ENCODE results near the gene RNF214. TPM values are rescaled to one million over a fixed set of nuclear protein-coding genes. Genes with fewer than 3 reads are reported as not detected.
A peak's percentile ranks its signal among the peaks of the same experiment; 100 is the strongest.

RNF214 gene
- total and polyA plus RNA-seq, 11 donors = 8.0 to 31.9 (median 19.5) TPM

DNA sequence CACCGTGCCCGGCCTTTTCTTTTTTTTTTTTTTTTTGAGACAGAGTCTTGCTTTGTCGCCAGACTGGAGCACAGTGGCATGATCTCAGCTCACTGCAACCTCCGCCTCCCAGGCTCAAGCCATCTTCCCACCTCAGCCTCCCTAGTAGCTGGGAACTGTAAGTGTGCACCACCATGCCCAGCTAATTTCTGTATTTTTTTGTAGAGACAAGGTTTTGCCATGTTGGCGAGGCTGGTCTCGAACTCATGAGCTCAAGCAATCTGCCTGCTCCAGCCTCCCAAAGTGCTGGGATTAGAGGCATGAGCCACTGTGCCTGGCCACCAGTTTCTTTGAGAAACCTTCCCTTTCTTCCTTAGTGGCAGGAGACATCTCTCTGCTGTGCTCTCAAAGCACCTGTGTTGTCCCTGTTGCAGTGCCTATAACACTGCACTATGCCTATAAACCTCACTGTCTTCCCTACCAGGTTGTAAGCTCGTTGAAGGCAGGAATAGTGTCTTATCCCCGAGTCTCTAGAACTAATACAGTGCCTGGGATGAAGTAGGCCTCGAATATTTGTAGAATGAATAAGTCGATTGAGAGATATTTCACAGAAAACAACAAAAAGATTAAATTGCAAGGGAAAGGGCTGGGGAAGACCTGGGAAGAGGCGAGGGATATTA, 19.6 kb upstream of the RNF214 start:
- H3K4me1 ChIP-seq = peaks cover 0 to 17% (median 6%) of the 10 kb centered on the region in 12 donors
- intact Hi-C loops (cut with DNase I) = no loop called here
- no peak for TF ChIP-seq POLR2A (IDR thresholded peaks at IDR 0.05)
- TF ChIP-seq, protein P1, sequence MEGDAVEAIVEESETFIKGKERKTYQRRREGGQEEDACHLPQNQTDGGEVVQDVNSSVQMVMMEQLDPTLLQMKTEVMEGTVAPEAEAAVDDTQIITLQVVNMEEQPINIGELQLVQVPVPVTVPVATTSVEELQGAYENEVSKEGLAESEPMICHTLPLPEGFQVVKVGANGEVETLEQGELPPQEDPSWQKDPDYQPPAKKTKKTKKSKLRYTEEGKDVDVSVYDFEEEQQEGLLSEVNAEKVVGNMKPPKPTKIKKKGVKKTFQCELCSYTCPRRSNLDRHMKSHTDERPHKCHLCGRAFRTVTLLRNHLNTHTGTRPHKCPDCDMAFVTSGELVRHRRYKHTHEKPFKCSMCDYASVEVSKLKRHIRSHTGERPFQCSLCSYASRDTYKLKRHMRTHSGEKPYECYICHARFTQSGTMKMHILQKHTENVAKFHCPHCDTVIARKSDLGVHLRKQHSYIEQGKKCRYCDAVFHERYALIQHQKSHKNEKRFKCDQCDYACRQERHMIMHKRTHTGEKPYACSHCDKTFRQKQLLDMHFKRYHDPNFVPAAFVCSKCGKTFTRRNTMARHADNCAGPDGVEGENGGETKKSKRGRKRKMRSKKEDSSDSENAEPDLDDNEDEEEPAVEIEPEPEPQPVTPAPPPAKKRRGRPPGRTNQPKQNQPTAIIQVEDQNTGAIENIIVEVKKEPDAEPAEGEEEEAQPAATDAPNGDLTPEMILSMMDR (IDR thresholded peaks at IDR 0.05) = no peak
- no peak overlapping the region for H3K4me3 ChIP-seq
- no peaks in the 10 kb centered on the region for H3K27me3 ChIP-seq
- H3K27ac ChIP-seq = peak overlapping the region in 1 of 12 donors; percentile 16
- peaks cover 0 to 83% (median 59%) of the 10 kb centered on the region in 9 donors for H3K36me3 ChIP-seq
- DNase-seq (peak in 2 of 5 donors; percentile 4 to 10), ATAC-seq (no peak)
- WGBS, 4 donors = 93 to 96% (median 94%) methylated on average over 11 of the region's 11 CpGs
- H3K9me3 ChIP-seq = no peaks in the 10 kb centered on the region

DNA sequence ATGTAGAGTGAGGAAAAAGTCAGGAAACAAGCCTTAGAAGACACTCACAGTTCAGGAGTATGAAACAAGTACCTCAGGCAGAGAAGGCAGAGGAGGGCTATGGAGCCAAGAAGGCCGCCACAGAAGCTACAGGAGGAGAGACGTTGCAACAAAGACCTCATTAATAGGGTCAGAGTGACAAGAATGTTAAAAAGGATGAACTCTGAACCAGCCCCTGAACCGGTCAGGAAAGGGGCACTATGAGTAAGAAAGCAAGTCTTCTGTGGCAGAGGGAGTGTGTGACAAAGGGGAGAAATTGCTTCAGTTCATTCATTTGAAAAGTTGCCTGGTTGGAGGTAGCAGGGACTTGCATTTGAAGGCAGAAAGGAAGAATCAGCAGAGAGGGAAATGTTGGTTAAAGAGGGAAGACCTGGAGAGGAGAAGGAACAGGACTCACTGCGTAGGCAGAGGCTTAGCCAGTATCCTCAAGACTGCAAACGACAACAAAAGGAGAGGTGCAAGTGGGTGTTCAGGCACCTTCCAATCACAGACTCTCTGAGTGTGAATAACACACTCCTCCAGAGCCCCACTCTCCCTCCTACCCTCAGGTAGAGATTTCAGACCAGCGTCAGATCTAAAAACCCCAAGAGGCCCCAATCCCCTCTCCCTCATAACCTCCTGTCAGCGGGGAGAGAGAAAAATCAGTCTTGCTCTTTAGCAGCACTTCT, 17.9 kb upstream of the RNF214 start:
- DNase-seq = peak in 1 of 5 donors; percentile 7
- peaks cover 0 to 34% (median 21%) of the 10 kb centered on the region in 12 donors for H3K4me1 ChIP-seq
- H3K36me3 ChIP-seq = peaks cover 0 to 97% (median 75%) of the 10 kb centered on the region in 9 donors
- WGBS, 4 donors = 86 to 92% (median 89%) methylated on average over 7 of the region's 7 CpGs
- H3K9me3 ChIP-seq = no peaks in the 10 kb centered on the region
- TF ChIP-seq POLR2A (IDR thresholded peaks at IDR 0.05) = no peak
- TF ChIP-seq, protein P1 (IDR thresholded peaks at IDR 0.05) = no peak
- peak overlapping the region in 1 of 12 donors; percentile 44 for H3K27ac ChIP-seq
- no peak overlapping the region for H3K4me3 ChIP-seq
- ATAC-seq = no peak
- intact Hi-C loops (cut with DNase I) = no loop called here
- no peaks in the 10 kb centered on the region for H3K27me3 ChIP-seq

DNA sequence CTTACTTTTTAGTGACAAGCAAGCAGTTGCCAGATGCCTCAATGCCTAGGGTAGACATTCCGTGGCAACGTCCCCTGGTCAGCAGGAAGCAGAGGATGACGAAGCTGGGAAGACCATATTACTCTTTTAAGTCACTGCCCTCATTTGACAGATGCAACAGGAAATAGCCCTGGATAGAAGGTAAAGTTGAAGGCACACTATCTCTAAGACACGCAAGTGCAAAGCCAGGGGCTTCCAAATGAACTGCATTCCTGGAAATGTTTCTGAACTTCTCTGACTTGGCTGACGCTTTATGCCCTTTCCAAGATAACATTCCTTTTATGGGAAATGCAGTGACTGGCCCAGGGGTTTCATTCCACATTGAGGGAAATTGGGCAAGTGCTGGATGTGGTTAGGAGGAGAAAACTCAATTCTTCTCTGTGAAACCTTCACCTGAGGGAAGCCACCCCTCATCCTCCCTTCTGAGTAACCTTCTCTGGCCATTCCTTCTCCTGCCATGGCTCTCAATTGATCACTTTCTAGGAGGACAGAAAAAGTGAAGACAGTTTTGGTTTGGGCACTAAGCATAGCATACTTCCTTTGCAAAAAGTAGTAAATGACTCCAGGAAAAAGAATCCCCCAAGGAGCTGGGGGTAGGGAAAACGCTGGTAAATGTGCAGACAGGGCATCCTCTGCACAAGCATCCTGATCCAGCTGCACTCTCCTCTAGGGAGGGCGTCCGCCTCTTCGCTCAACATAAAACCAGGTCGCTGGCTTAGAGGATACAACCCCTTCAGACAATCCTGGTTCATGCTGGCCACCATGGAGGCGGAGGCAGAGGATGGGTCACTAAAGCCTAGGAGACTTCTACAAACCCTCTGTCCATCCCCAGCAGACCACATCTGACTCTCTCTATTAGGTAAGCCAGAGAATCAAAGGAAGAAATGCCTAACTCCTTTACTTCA, 15.1 kb upstream of the RNF214 start:
- Histone ChIP-seq H3K36me3 (peaks cover 0 to 97% (median 69%) of the 10 kb centered on the region in 9 donors), H3K4me3 (peak overlapping the region in 1 of 12 donors; percentile 25), H3K27me3 (no peaks in the 10 kb centered on the region), H3K4me1 (peaks cover 12 to 62% (median 49%) of the 10 kb centered on the region in 12 donors), H3K9me3 (no peaks in the 10 kb centered on the region), H3K27ac (peak overlapping the region; percentile 39 to 98 (median 88))
- TF ChIP-seq, protein P1 (IDR thresholded peaks at IDR 0.05) = no peak
- no peak for TF ChIP-seq POLR2A (IDR thresholded peaks at IDR 0.05)
- DNase-seq = no peak
- no peak for ATAC-seq
- 61 to 72% (median 66%) methylated on average over 11 of the region's 11 CpGs for WGBS, 4 donors
- intact Hi-C loops (cut with DNase I) = loop anchor here in 1 of 10 donors (2.0 kb wide), 1 partner anchor 37 kb away; no protein-coding TSS in a partner anchor
